ENCODE data around the gene HERC6. TPM values are rescaled to one million over a fixed set of nuclear protein-coding genes. Genes with fewer than 3 reads are reported as not detected.
A peak's percentile ranks its signal among the peaks of the same experiment; 100 is the strongest.

HERC6 gene
- total RNA-seq, 5 donors from 2014 or later (not counting 1 experiment from before 2014, with no cell fraction given) = 13.9 to 25.2 (median 19.7) TPM

DNA sequence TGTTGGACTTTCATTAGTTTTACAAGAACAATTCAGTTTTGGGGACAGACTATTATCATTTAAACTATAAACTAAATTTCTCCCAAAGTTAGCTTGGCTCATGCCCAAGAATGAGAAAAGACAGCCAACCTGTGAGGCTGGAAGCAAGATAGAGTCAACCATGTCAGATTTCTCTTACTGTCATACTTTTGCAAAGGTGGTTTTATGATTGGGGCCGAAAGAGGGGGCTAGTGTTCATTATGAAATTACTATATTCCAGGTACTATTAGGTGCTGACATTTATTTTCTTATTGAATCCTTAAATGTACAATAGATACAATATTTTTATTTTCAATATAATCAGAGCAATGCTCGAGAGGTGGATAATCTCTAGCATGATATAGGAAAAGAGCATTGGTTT is 30.6 kb downstream of the HERC6 start:
- WGBS (ENCODE audit: insufficient coverage) = no CpG with 5 or more reads among the region's 2 CpGs
- no peak overlapping the region for H3K4me3 Mint-ChIP-seq
- no peaks in the 10 kb centered on the region for H3K9me3 Mint-ChIP-seq
- no peaks in the 10 kb centered on the region for H3K27me3 ChIP-seq (replicated peaks in 1 of 2; ENCODE audit: control insufficient read depth in 2 of 2, extremely low read depth in 1 of 2, insufficient read depth in 2 of 2, low read length in 1 of 2)
- ATAC-seq (replicated peaks in 1 of 4) (no peak), DNase-seq (no peak)
- CTCF ChIA-PET = no interaction called here
- H3K4me3 ChIP-seq (ENCODE audit: control insufficient read depth in 1 of 2, extremely low read depth in 1 of 2, low read length in 1 of 2) = no peak overlapping the region
- POLR2A ChIA-PET = no interaction called here
- H3K27ac Mint-ChIP-seq = no peak overlapping the region
- H3K4me1 Mint-ChIP-seq = no peaks in the 10 kb centered on the region
- H3K27me3 Mint-ChIP-seq = no peaks in the 10 kb centered on the region
- H3K36me3 Mint-ChIP-seq = peaks cover 66% of the 10 kb centered on the region
- H3K36me3 ChIP-seq (ENCODE audit: control insufficient read depth in 2 of 2, extremely low read depth in 1 of 2, insufficient read depth in 1 of 2, low read length in 1 of 2) = peaks cover 3 to 29% of the 10 kb centered on the region in 2 donors
- no peaks in the 10 kb centered on the region for H3K9me3 ChIP-seq
- no peaks in the 10 kb centered on the region for H3K4me1 ChIP-seq (ENCODE audit: control insufficient read depth in 1 of 2, extremely low read depth in 1 of 2, insufficient read depth in 2 of 2, low read length in 2 of 2)
- H3K27ac ChIP-seq (ENCODE audit: low read length) = no peak overlapping the region

DNA sequence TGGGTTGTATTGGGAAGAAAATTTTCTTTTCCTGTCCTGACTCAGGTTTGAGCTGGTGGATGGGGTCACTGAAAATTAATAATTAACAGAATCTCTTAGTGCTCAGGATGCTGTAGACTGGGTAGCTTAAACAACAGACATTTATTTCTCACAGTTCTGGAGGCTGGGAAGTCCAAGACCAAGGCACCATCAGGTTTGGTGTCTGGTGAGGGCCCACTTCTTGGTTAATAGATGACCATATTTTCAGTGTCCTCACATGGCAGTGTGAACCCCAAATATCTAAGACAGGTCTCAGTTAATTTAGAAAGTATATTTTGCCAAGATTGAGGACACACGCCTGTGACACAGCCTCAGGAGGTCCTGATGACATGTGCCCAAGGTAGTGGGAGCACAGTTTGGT is 31.1 kb downstream of the HERC6 start:
- H3K27ac Mint-ChIP-seq = no peak overlapping the region

DNA sequence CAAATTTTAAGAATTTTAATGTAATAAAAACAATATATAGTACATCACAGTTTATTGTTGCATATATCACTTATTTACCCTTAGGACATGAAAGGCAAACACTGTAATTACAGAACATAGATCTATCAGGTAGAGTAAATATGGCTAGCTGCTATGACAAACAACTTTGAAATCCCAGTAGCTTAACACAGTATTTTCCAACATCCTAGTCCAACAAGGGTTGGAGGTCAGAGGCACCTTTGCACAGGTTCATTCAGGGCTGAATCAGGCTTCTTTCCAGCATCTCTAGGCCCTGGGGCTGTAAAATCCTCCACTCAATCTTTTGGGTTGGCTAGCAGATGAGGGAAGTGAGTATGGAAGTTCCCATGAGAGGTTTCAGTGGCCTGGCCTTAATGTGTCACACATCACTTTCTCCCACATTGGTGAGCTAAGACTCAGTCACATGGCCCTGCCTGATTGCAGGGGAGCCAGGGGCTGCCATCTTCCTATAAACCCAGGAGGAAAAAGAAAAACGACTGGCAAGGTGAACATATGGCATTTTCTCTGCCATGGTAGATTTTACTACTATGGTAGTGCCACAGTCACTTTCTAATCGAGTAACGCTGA is 32.9 kb downstream of the HERC6 start:
- H3K36me3 ChIP-seq (ENCODE audit: control insufficient read depth in 2 of 2, extremely low read depth in 1 of 2, insufficient read depth in 1 of 2, low read length in 1 of 2) = peaks cover 3 to 36% of the 10 kb centered on the region in 2 donors
- no peaks in the 10 kb centered on the region for H3K4me1 ChIP-seq (ENCODE audit: control insufficient read depth in 1 of 2, extremely low read depth in 1 of 2, insufficient read depth in 2 of 2, low read length in 2 of 2)
- peaks cover 70% of the 10 kb centered on the region for H3K36me3 Mint-ChIP-seq
- DNase-seq (no peak), ATAC-seq (replicated peaks in 1 of 4) (no peak)
- ChIA-PET CTCF (no interaction called here), POLR2A (no interaction called here)
- no peak overlapping the region for H3K4me3 ChIP-seq (ENCODE audit: control insufficient read depth in 1 of 2, extremely low read depth in 1 of 2, low read length in 1 of 2)
- H3K27me3 Mint-ChIP-seq = no peaks in the 10 kb centered on the region
- no peak overlapping the region for H3K27ac ChIP-seq (ENCODE audit: low read length)
- no peak overlapping the region for H3K27ac Mint-ChIP-seq
- no peaks in the 10 kb centered on the region for H3K4me1 Mint-ChIP-seq
- H3K4me3 Mint-ChIP-seq = no peak overlapping the region
- no peaks in the 10 kb centered on the region for H3K9me3 Mint-ChIP-seq
- no peaks in the 10 kb centered on the region for H3K9me3 ChIP-seq
- H3K27me3 ChIP-seq (replicated peaks in 1 of 2; ENCODE audit: control insufficient read depth in 2 of 2, extremely low read depth in 1 of 2, insufficient read depth in 2 of 2, low read length in 1 of 2) = no peaks in the 10 kb centered on the region
- no CpG with 5 or more reads among the region's 3 CpGs for WGBS (ENCODE audit: insufficient coverage)

More for the DNA sequence above, 31.1 kb downstream of the HERC6 start:
- no peak for DNase-seq
- H3K4me3 Mint-ChIP-seq = no peak overlapping the region
- H3K36me3 Mint-ChIP-seq = peaks cover 66% of the 10 kb centered on the region
- no peaks in the 10 kb centered on the region for H3K9me3 ChIP-seq
- H3K9me3 Mint-ChIP-seq = no peaks in the 10 kb centered on the region
- no peaks in the 10 kb centered on the region for H3K27me3 ChIP-seq (replicated peaks in 1 of 2; ENCODE audit: control insufficient read depth in 2 of 2, extremely low read depth in 1 of 2, insufficient read depth in 2 of 2, low read length in 1 of 2)
- no peaks in the 10 kb centered on the region for H3K4me1 Mint-ChIP-seq
- H3K4me1 ChIP-seq (ENCODE audit: control insufficient read depth in 1 of 2, extremely low read depth in 1 of 2, insufficient read depth in 2 of 2, low read length in 2 of 2) = no peaks in the 10 kb centered on the region
- H3K36me3 ChIP-seq (ENCODE audit: control insufficient read depth in 2 of 2, extremely low read depth in 1 of 2, insufficient read depth in 1 of 2, low read length in 1 of 2) = peaks cover 3 to 32% of the 10 kb centered on the region in 2 donors
- H3K27ac ChIP-seq (ENCODE audit: low read length) = no peak overlapping the region
- CTCF ChIA-PET = no interaction called here
- WGBS (ENCODE audit: insufficient coverage) = no CpG with 5 or more reads among the region's 1 CpG
- H3K27me3 Mint-ChIP-seq = no peaks in the 10 kb centered on the region
- H3K4me3 ChIP-seq (ENCODE audit: control insufficient read depth in 1 of 2, extremely low read depth in 1 of 2, low read length in 1 of 2) = no peak overlapping the region
- no peak for ATAC-seq (replicated peaks in 1 of 4)
- POLR2A ChIA-PET = interaction anchor here in 1 of 2 donors (0.6 kb wide), 1 partner anchor 288 kb away, joined by 3 read pairs; no protein-coding TSS in a partner anchor

DNA sequence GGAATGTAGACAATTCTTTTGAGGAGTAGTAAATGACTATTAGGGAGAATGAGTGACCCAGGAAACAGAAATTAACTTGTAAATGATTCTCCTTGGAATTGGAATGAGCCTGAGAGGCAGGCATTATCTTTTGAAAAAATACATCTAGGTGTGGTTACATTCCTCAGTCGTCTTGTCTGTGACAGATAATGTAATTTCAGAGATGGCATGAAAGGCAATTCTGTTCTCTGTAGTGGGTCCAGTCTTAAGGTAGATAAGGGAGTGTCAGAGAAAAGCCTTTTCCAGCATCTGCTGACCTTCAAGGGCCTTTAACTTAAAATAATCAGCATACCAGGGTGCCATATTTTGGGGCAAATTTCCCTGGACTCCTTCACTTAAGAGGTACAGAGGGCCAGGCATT is 35.1 kb downstream of the HERC6 start:
- no peaks in the 10 kb centered on the region for H3K9me3 Mint-ChIP-seq
- H3K27me3 Mint-ChIP-seq = no peaks in the 10 kb centered on the region

DNA sequence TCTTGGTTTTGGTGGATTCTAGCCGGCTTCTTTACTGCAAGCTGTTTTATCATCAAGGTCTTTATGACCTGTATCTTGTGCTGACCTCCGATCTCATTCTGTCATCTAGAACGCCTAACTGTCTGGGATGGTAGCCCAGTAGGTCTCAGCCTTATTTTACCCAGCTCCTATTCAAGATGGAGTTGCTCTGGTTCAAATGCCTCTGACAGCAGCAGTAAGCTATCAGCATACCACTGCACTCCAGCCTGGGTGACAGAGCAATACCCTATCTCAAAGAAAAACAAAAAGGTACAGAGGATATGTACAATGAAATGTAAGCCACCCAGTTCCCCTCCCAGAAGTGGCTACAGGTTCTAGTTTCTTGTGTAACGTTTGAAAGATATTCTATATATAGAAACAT is 36.1 kb downstream of the HERC6 start:
- Histone ChIP-seq H3K9me3 (no peaks in the 10 kb centered on the region), H3K4me3 (ENCODE audit: control insufficient read depth in 1 of 2, extremely low read depth in 1 of 2, low read length in 1 of 2) (no peak overlapping the region), H3K27me3 (replicated peaks in 1 of 2; ENCODE audit: control insufficient read depth in 2 of 2, extremely low read depth in 1 of 2, insufficient read depth in 2 of 2, low read length in 1 of 2) (no peaks in the 10 kb centered on the region), H3K4me1 (ENCODE audit: control insufficient read depth in 1 of 2, extremely low read depth in 1 of 2, insufficient read depth in 2 of 2, low read length in 2 of 2) (no peaks in the 10 kb centered on the region), H3K27ac (ENCODE audit: low read length) (no peak overlapping the region), H3K36me3 (ENCODE audit: control insufficient read depth in 2 of 2, extremely low read depth in 1 of 2, insufficient read depth in 1 of 2, low read length in 1 of 2) (peaks cover under 1 to 32% of the 10 kb centered on the region in 2 donors)
- peak overlapping the region in 1 of 2 donors; percentile 50 for H3K27ac Mint-ChIP-seq
- POLR2A ChIA-PET = no interaction called here
- CTCF ChIA-PET = no interaction called here
- H3K4me1 Mint-ChIP-seq = no peaks in the 10 kb centered on the region
- 100% methylated on average over 3 of the region's 4 CpGs for WGBS (ENCODE audit: insufficient coverage)
- peaks cover 67% of the 10 kb centered on the region for H3K36me3 Mint-ChIP-seq
- no peaks in the 10 kb centered on the region for H3K27me3 Mint-ChIP-seq
- no peak overlapping the region for H3K4me3 Mint-ChIP-seq
- DNase-seq = no peak
- ATAC-seq (replicated peaks in 1 of 4) = no peak
- H3K9me3 Mint-ChIP-seq = no peaks in the 10 kb centered on the region

More for the DNA sequence above, 35.1 kb downstream of the HERC6 start:
- CTCF ChIA-PET = no interaction called here
- Histone ChIP-seq H3K4me3 (ENCODE audit: control insufficient read depth in 1 of 2, extremely low read depth in 1 of 2, low read length in 1 of 2) (no peak overlapping the region), H3K27me3 (replicated peaks in 1 of 2; ENCODE audit: control insufficient read depth in 2 of 2, extremely low read depth in 1 of 2, insufficient read depth in 2 of 2, low read length in 1 of 2) (no peaks in the 10 kb centered on the region), H3K9me3 (no peaks in the 10 kb centered on the region), H3K4me1 (ENCODE audit: control insufficient read depth in 1 of 2, extremely low read depth in 1 of 2, insufficient read depth in 2 of 2, low read length in 2 of 2) (no peaks in the 10 kb centered on the region), H3K27ac (ENCODE audit: low read length) (no peak overlapping the region), H3K36me3 (ENCODE audit: control insufficient read depth in 2 of 2, extremely low read depth in 1 of 2, insufficient read depth in 1 of 2, low read length in 1 of 2) (peaks cover 3 to 33% of the 10 kb centered on the region in 2 donors)
- DNase-seq (no peak), ATAC-seq (replicated peaks in 1 of 4) (no peak)
- H3K36me3 Mint-ChIP-seq = peaks cover 69% of the 10 kb centered on the region
- no peak overlapping the region for H3K27ac Mint-ChIP-seq
- H3K4me1 Mint-ChIP-seq = no peaks in the 10 kb centered on the region
- POLR2A ChIA-PET = no interaction called here
- 89% methylated on average over 1 of the region's 1 CpG for WGBS (ENCODE audit: insufficient coverage)
- no peak overlapping the region for H3K4me3 Mint-ChIP-seq

DNA sequence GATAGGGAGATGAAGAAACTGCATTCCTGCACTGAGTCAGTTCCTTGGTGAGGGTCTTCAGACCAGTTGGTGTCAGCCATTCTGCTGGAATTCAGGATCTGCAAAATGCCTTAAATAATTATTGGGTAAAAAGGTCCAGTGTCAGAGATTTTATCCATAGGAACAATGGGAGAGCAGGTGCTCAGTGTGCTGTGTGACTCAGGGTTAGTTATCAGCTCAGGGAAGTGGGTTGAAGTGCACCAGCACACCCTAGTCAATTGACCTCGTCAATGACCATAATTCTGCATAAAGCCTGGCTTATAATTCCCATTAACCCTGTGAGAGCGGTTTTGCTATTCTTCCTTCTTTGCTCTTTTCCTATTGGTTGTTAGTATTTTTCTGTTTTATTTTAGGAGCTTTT is 37.3 kb downstream of the HERC6 start:
- CTCF ChIA-PET = no interaction called here
- H3K9me3 ChIP-seq = no peaks in the 10 kb centered on the region
- DNase-seq = no peak
- H3K4me1 ChIP-seq (ENCODE audit: control insufficient read depth in 1 of 2, extremely low read depth in 1 of 2, insufficient read depth in 2 of 2, low read length in 2 of 2) = no peaks in the 10 kb centered on the region
- H3K27me3 Mint-ChIP-seq = no peaks in the 10 kb centered on the region
- no peak overlapping the region for H3K4me3 Mint-ChIP-seq
- peaks cover 62% of the 10 kb centered on the region for H3K36me3 Mint-ChIP-seq
- no peak overlapping the region for H3K27ac Mint-ChIP-seq
- H3K27ac ChIP-seq (ENCODE audit: low read length) = no peak overlapping the region
- no peaks in the 10 kb centered on the region for H3K4me1 Mint-ChIP-seq
- H3K9me3 Mint-ChIP-seq = no peaks in the 10 kb centered on the region
- no peak overlapping the region for H3K4me3 ChIP-seq (ENCODE audit: control insufficient read depth in 1 of 2, extremely low read depth in 1 of 2, low read length in 1 of 2)
- POLR2A ChIA-PET = interaction anchor here in 1 of 2 donors (0.6 kb wide), 1 partner anchor 61 kb away, joined by 3 read pairs; no protein-coding TSS in a partner anchor
- H3K27me3 ChIP-seq (replicated peaks in 1 of 2; ENCODE audit: control insufficient read depth in 2 of 2, extremely low read depth in 1 of 2, insufficient read depth in 2 of 2, low read length in 1 of 2) = no peaks in the 10 kb centered on the region
- no peak for ATAC-seq (replicated peaks in 1 of 4)
- peaks cover 0 to 32% of the 10 kb centered on the region in 2 donors for H3K36me3 ChIP-seq (ENCODE audit: control insufficient read depth in 2 of 2, extremely low read depth in 1 of 2, insufficient read depth in 1 of 2, low read length in 1 of 2)
- WGBS (ENCODE audit: insufficient coverage) = no CpG with 5 or more reads among the region's 2 CpGs

Measured in T-cell (primary cell).